ENCODE data around the gene SOCS3.

DNA sequence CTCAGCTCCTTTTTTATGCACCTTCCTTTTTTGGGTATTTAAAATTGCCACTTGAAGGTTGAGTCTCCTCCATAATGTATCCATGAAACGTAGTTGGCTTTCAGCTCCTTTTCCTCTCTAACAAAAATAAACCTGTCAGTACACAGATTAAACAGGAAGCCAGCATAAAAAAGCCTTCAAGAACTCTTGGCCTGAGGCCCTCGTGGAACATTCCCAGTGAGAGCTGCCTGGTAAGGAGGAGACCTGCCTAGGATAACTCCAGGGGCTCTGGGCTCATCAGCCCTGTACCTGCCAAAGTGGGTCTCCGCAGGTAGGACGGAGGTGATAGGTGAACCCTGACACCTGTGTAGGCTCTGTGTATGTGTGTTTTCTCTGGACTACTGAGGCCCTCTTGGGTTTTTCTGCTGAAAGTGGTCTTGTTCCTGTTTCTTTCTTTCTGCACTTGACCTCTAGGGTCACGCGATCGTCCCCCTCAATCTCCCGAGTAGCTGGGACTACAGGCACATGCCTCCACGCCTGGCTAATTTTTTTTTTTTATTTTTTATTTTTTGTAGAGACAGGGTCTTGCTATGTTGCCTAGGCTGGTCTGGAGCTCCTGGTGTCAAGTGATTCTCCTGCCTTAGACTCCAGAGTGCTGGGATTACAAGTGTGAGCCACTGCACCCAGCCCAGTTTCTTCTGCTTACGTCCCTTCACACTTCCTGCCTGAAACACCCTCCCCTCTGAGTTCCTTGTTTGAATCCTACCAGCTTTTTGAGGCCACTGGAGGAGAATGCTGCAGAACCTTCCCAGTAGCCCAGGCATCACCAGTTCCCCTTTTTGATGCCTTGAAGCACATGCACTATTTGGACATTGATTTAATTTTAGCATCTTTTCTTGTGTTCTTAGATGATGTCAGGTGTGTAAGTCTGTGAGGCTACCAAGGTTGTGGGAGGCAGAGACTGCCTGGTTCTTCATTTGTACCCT, 28.4 kb upstream of the SOCS3 start:
- TF ChIP-seq, protein P1, sequence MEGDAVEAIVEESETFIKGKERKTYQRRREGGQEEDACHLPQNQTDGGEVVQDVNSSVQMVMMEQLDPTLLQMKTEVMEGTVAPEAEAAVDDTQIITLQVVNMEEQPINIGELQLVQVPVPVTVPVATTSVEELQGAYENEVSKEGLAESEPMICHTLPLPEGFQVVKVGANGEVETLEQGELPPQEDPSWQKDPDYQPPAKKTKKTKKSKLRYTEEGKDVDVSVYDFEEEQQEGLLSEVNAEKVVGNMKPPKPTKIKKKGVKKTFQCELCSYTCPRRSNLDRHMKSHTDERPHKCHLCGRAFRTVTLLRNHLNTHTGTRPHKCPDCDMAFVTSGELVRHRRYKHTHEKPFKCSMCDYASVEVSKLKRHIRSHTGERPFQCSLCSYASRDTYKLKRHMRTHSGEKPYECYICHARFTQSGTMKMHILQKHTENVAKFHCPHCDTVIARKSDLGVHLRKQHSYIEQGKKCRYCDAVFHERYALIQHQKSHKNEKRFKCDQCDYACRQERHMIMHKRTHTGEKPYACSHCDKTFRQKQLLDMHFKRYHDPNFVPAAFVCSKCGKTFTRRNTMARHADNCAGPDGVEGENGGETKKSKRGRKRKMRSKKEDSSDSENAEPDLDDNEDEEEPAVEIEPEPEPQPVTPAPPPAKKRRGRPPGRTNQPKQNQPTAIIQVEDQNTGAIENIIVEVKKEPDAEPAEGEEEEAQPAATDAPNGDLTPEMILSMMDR (IDR thresholded peaks at IDR 0.05) = no peak
- TF ChIP-seq ZFX (IDR thresholded peaks at IDR 0.05; ENCODE audit: borderline replicate concordance) = no peak
